Mucosa of rectum (tissue), 2 donors: ENCODE measurements around the gene FAM181A.
A peak's percentile ranks its signal among the peaks of the same experiment; 100 is the strongest.

Experiments used
- H3K27ac ChIP-seq, 2 donors: one replicate each; pipeline ENCODE4 v1.7.0; 2013; ENCODE audit warnings: inconsistent platforms in 2 of 2, low read depth in 2 of 2, low read length in 2 of 2
- H3K27me3 ChIP-seq, 2 donors: one replicate each; pipeline ENCODE4 v1.7.0; 2013; ENCODE audit warnings: low read length in 2 of 2; ENCODE audit not compliant: control insufficient read depth in 2 of 2, insufficient read depth in 2 of 2
- H3K36me3 ChIP-seq, 2 donors: one replicate each; pipeline ENCODE4 v1.7.0; 2013; ENCODE audit warnings: low read length in 2 of 2; ENCODE audit not compliant: control insufficient read depth in 2 of 2, insufficient read depth in 2 of 2
- H3K4me1 ChIP-seq, 2 donors: one replicate each; pipeline ENCODE4 v1.7.0; 2013; ENCODE audit warnings: low read length in 2 of 2, mild to moderate bottlenecking in 1 of 2; ENCODE audit not compliant: control insufficient read depth in 2 of 2, insufficient read depth in 2 of 2
- H3K4me3 ChIP-seq, 2 donors: one replicate each; pipeline ENCODE4 v1.7.0; 2013; ENCODE audit warnings: low read length in 2 of 2
- H3K9ac ChIP-seq, 2 donors: one replicate each; pipeline ENCODE4 v1.7.0; 2013; ENCODE audit warnings: low read length in 2 of 2, low read depth in 1 of 2, mild to moderate bottlenecking in 1 of 2
- H3K9me3 ChIP-seq, 2 donors: one replicate each; pipeline ENCODE4 v1.7.0; 2013; ENCODE audit warnings: low read length in 2 of 2; ENCODE audit not compliant: control insufficient read depth in 2 of 2
- donor health status: healthy.
- donor health status: Normal muscosa, but diverticular disease.

FAM181A gene

DNA sequence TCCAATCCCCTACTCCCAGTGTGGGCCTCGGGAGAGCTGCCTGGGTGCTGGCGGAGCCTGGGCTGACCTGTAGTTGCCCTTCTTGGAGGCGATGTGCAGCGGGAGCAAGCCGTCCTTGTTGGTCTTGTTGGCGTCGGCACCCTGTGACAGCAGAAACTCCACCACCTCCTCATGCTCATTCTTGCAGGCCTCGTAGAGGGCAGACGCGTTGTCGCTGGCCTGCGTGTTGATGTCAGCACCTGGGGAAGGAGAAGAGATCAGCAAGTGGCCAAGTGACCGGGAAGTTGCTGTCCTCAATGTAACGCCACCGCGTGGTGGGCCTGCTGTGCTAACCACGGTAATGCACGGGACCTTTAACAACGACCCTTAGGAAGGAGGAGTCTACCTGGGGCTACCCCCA is 20.1 kb downstream of the FAM181A start:
- Histone ChIP-seq H3K27me3 (no peaks in the 10 kb centered on the region), H3K9me3 (no peaks in the 10 kb centered on the region), H3K36me3 (peaks cover 3 to 7% of the 10 kb centered on the region in 2 donors), H3K27ac (no peak overlapping the region), H3K4me1 (no peaks in the 10 kb centered on the region), H3K4me3 (no peak overlapping the region), H3K9ac (no peak overlapping the region)

DNA sequence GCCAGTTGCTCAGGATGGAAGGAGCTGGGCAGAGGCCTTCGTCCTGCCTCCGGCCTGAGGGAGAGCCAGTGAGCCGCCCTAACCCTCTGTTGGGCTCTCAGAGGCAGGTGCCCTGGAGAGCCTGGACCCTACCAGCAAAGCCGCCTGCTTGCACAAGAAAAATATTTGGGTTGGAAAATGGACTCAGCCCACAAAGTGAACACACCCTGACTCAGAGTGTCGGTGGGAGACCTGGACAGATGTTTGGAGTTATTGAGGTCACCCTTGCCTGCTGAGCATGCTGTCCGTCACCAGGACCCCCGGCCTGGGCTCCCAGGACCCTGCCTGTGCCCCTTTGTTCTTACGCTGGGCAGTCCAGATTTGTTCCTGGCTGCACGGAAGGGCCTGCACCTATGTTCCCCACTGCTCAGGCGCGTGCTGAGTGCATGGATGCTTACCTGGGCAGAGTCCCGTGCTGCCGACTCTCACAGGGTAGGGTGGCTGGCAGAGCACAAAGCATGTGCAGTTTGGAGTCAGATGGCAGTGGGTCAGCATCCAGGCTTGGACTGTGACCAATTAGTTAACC is 22.4 kb downstream of the FAM181A start:
- no peaks in the 10 kb centered on the region for H3K9me3 ChIP-seq
- H3K27ac ChIP-seq: no peak overlapping the region
- no peaks in the 10 kb centered on the region for H3K27me3 ChIP-seq
- H3K4me3 ChIP-seq: no peak overlapping the region
- peaks cover 0 to 4% of the 10 kb centered on the region in 2 donors for H3K4me1 ChIP-seq
- H3K36me3 ChIP-seq: peaks cover 0 to 15% of the 10 kb centered on the region in 2 donors
- H3K9ac ChIP-seq: no peak overlapping the region

DNA sequence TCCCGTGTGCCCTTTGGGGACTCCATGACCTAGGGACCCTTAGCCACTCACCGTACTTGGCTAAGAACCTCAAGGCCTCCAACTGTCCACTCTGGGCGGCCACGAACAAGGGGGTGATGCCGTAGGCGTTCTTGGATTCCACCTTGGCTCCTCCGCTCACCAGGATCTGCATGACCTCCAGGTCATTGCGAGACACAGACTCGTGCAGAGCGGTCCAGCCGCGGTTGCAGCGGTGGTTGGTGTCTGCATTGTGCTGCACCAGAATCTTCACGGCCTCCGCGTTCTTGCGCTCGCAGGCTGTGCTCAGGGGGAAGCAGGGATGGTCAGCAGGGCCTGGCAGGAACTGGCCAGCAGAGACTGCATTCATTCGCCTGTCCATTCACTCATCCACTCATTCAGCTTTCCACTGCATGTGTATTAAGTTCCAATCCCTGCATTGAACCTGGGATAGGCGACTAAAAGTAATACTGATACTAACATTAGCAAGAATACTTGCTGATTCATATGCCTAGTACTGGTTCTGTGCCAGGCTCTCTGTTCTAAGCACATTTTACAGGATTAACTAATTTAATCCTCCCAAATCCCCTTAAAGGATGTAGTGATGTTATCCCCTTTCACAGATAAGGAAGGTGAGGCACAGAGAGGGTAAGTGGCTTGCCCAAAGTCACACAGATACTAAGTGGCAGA is 23.9 kb downstream of the FAM181A start:
- peaks cover 0 to 4% of the 10 kb centered on the region in 2 donors for H3K4me1 ChIP-seq
- no peak overlapping the region for H3K9ac ChIP-seq
- no peak overlapping the region for H3K4me3 ChIP-seq
- H3K36me3 ChIP-seq: peaks cover 0 to 14% of the 10 kb centered on the region in 2 donors
- no peak overlapping the region for H3K27ac ChIP-seq
- no peaks in the 10 kb centered on the region for H3K9me3 ChIP-seq
- no peaks in the 10 kb centered on the region for H3K27me3 ChIP-seq

DNA sequence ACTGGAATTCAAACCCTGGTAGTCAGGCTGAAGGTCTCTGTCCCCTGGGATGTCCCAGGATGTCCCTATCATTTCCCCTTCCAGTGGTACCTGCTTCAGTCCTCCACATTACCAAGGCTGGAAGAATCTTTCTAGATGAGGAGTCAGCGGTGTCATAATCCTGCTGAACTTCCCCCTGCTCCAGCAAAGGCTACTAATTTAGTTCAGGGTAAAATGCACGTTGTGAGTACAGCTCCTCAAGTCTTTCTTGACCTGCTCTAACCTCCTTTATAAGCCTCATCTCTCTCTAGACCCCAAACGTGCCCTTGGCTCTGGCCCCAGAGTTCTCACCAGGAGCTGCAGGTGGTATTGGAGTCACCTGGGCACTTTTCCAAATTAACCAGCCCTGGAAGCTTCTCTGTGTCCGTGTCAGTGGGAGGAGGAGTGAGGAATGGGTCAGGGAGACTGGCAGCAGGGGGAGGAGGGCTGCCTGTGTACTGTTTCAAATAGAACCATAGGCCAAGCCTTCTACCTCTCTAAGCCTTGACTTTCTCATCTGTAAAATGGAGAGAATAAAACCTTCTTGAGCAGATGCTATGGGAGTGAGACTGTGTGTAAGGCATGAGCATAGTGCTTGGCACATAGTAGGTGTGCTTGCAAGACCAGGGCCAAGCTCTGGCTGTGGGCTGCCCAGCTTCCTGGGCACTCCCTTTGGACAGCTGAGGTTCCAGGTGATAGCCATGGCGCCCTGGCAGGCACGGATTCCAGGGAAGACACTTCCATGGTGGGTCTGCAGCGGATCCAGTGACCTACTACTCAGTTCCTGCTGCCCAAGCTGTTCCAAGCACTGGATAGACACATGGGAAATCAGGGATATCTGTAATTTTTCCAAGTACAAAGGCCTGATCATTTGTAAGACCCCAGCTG is 24.7 kb downstream of the FAM181A start:
- H3K4me1 ChIP-seq: peaks cover 0 to 4% of the 10 kb centered on the region in 2 donors
- no peak overlapping the region for H3K9ac ChIP-seq
- H3K36me3 ChIP-seq: peaks cover 0 to 11% of the 10 kb centered on the region in 2 donors
- no peaks in the 10 kb centered on the region for H3K27me3 ChIP-seq
- no peak overlapping the region for H3K4me3 ChIP-seq
- no peaks in the 10 kb centered on the region for H3K9me3 ChIP-seq
- no peak overlapping the region for H3K27ac ChIP-seq

DNA sequence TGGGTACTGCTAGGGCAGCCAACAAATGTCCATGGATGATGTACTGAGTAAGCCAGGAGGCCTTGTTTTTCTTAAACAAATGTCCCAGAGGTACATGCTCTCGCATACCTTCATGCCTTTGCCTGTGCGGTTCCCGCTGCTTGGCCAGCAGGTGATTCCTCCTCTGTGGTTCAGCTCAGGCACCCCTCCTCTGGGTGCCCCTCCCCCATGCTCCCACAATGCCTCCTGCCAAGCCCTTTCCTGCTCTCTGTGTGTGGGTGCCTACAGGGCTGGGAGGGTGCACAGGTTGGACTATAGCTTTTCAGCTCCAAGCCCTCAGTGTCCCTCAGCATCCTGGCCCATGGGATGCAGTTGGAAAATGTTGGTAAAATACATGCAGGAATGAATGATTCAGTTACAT is 25.7 kb downstream of the FAM181A start:
- no peak overlapping the region for H3K27ac ChIP-seq
- H3K4me3 ChIP-seq: no peak overlapping the region
- no peaks in the 10 kb centered on the region for H3K9me3 ChIP-seq
- H3K9ac ChIP-seq: no peak overlapping the region
- peaks cover 6 to 12% of the 10 kb centered on the region in 2 donors for H3K4me1 ChIP-seq
- peaks cover 0 to 8% of the 10 kb centered on the region in 2 donors for H3K36me3 ChIP-seq
- no peaks in the 10 kb centered on the region for H3K27me3 ChIP-seq

DNA sequence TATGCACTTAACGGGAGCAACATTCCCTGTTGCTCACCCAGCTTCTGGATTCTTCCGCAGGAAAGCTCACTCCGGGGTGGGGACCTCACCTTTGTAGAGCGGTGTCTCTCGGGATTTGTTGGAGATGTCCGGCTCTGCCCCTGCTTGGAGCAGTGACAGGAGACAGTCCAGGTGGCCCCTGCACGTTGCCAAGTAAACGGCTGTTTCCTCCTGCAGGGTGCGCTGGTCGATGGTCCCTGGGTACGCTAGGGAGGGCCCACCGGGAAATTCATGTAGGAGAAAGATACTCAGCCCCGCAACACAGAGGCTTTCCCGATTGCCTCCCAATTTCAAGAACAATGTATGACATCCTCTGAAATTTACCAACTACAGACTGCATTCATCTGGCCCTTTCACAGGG is 26.1 kb downstream of the FAM181A start:
- no peaks in the 10 kb centered on the region for H3K9me3 ChIP-seq
- H3K36me3 ChIP-seq: peaks cover 0 to 8% of the 10 kb centered on the region in 2 donors
- H3K4me3 ChIP-seq: peak overlapping the region in 1 of 2 donors; percentile 46
- H3K4me1 ChIP-seq: peaks cover 9 to 17% of the 10 kb centered on the region in 2 donors
- no peaks in the 10 kb centered on the region for H3K27me3 ChIP-seq
- H3K9ac ChIP-seq: peak overlapping the region in 1 of 2 donors; percentile 44
- peak overlapping the region in 1 of 2 donors; percentile 68 for H3K27ac ChIP-seq

DNA sequence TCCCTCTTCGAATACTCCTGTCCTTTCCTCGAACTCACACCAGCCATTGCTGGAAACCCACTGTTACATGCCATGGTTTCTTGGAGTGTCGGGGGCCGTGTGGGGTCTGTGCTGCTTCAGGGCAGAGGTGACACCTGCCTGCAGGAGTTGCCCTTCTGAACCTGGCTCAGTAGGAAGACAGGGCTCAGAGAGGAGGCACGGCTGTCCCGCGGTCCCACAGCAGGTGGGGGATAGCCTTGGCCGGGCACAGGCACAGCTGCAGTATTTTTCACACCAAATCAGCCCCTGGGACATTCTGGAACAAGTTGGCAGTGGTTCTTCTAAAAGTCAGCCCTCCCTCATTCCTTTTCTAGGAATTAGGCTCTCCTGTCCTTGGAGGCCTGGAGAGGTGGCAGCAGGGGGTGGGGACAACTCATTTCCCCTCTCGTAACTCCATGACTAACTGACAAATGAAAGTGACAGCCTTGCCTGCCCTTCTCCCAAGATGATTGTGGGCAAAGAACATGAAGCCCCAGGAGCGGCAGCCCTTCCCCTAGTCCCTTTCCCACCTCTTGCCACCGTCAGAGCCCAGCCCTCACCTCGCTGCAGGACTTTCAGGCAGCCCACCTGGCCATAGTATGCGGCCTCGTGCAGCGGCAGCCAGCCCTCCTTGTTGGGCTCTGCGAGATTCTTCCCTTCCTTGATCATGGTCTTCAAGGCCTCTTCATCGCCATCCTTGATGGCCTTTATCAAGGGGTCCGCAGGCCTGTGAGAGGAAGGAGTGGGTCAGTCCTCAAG is 26.8 kb downstream of the FAM181A start:
- Histone ChIP-seq H3K9me3 (no peaks in the 10 kb centered on the region), H3K4me3 (peak overlapping the region in 1 of 2 donors; percentile 46), H3K9ac (peak overlapping the region in 1 of 2 donors; percentile 44), H3K27ac (peak overlapping the region in 1 of 2 donors; percentile 68), H3K36me3 (peaks cover 0 to 8% of the 10 kb centered on the region in 2 donors), H3K27me3 (no peaks in the 10 kb centered on the region), H3K4me1 (peaks cover 10 to 23% of the 10 kb centered on the region in 2 donors)

DNA sequence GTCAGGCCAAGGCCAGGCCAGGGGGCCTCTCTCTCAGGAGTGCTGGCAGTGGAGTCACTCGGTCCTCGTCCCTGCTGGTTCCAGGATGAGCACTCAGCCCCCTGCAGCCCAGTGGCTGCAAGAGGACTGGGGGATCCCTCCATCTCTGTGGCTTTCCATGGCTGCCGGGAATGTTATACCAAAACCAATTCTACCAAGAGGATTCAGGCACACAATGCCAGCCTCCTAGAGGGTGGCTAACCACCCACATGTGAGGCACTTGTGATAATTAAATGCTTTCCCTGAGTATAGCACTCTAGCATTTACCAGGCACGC is 27.3 kb downstream of the FAM181A start:
- Histone ChIP-seq H3K36me3 (peaks cover 0 to 8% of the 10 kb centered on the region in 2 donors), H3K27me3 (no peaks in the 10 kb centered on the region), H3K4me1 (peaks cover 14 to 28% of the 10 kb centered on the region in 2 donors), H3K4me3 (peak overlapping the region in 1 of 2 donors; percentile 46), H3K27ac (peak overlapping the region in 1 of 2 donors; percentile 68), H3K9me3 (no peaks in the 10 kb centered on the region), H3K9ac (peak overlapping the region in 1 of 2 donors; percentile 44)

DNA sequence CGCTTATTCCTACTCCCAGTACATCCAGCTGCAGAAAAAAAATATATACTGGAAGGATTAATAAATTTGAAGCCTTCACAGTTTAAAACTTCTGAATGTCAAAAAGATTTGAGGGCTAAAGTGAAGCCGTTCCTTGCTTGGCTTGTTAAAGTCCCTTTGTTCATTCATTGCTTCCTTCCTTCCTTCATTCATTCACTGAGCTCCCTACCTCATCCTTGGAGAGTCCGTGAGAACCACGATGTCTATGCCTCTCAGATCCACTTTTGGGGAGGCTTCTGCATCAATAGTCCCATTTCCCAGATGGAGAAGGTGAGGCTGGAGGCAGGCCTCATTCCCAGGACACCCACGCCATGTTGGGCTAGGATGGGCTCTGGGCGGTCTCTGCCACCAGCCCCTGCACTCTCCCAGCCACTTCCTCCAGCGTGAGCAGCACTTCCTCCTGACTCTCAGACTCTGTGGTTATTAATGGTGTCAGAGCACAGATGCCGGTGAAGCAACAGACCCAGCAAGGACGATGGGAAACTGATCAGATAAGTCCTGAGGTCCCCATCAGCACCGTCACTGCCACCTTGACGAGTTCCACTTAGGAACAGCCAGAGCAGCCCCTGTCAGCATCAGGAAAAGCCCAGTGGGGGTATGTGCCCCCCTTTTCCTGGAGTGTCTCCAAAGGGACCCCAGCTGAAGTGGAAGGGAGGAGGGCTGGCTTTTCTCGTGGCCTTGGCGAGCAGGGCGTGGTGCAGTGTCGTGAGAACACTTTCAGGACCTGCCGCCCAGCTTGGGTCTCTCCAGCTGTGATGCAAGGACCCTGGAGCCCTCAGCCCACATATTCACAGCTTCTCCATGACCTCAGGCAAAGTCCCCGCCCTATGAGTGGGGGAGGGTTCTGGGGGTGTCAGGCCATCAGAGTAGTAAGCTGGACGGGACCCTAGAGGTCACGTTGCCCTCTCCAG is 28.0 kb downstream of the FAM181A start:
- H3K4me3 ChIP-seq: peak overlapping the region; percentile 29 to 64
- no peaks in the 10 kb centered on the region for H3K27me3 ChIP-seq
- peak overlapping the region; percentile 53 to 88 for H3K27ac ChIP-seq
- H3K36me3 ChIP-seq: peaks cover 0 to 8% of the 10 kb centered on the region in 2 donors
- peaks cover 16 to 31% of the 10 kb centered on the region in 2 donors for H3K4me1 ChIP-seq
- no peaks in the 10 kb centered on the region for H3K9me3 ChIP-seq
- peak overlapping the region in 1 of 2 donors; percentile 54 for H3K9ac ChIP-seq
